Spleen (tissue), 7 donors: ENCODE results near the gene MYO1F.

Source experiments
- CTCF ChIP-seq, 11 experiments: fragments of 200-600 bp in 7 of 11; fragments of 450-650 bp in 4 of 11; sonication (generic) in 4 of 11; IDR thresholded peaks in 8 of 11; conservative IDR thresholded peaks in 3 of 11; 1 replicate in 7 of 11; 2 replicates in 4 of 11; pipeline versions ENCODE4 v1.4.0 to v1.8.0; 2016 to 2021; ENCODE audit warnings: antibody characterized with exemption in 11 of 11, inconsistent platforms in 4 of 11, mild to moderate bottlenecking in 1 of 11
- POLR2A ChIP-seq, 3 donors: fragments of 450-650 bp; IDR thresholded peaks; one replicate each; pipeline ENCODE4 v1.5.1; 2017; ENCODE audit warnings: antibody characterized with exemption in 3 of 3, mild to moderate bottlenecking in 1 of 3
- donor health status: DM: no; HTN: no; CAD: no; lungs with moderate emphysema.
- donor health status: DM: no; HTN: no; CAD: no.
- donor health status: DM: no; HTN: no; CAD: no.

- no peak for TF ChIP-seq POLR2A (IDR thresholded peaks at IDR 0.05)
- TF ChIP-seq CTCF (IDR thresholded peaks at IDR 0.05 in 8 of 11, conservative IDR thresholded peaks at IDR 0.05 in 3 of 11): no peak
Measured at GRCh38 chr19:8596168-8596567, 18.9 kb upstream of the MYO1F start.
